GM23338 (cell line): ENCODE measurements around the gene PMM1.

Source experiments
- CREB1 ChIP-seq: fragments of 250-450 bp; sonication (Bioruptor Pico); IDR thresholded peaks from 2 replicates; pipeline ENCODE4 v1.5.0; 2020; ENCODE audit warnings: low read depth, mild to moderate bottlenecking, moderate library complexity
- CTCF ChIP-seq, 2 experiments: fragments of 200-600 bp in 1 of 2; sonication (generic) in 1 of 2; conservative IDR thresholded peaks; 2 replicates each; pipeline versions ENCODE4 v1.5.1 to v1.6.1; 2016 to 2017; ENCODE audit warnings: antibody characterized with exemption in 2 of 2, low read depth in 2 of 2, mild to moderate bottlenecking in 2 of 2, moderate library complexity in 1 of 2
- ETS1 ChIP-seq: IDR thresholded peaks from 2 replicates; pipeline ENCODE4 v1.6.1; 2016; ENCODE audit warnings: antibody characterized with exemption
- EZH2 ChIP-seq: fragments of 200-600 bp; sonication (generic); IDR thresholded peaks from one replicate; pipeline ENCODE4 v1.8.0; 2017; ENCODE audit warnings: antibody characterized with exemption, mild to moderate bottlenecking, low read depth; ENCODE audit not compliant: unreplicated experiment
- EZH2phosphoT487 ChIP-seq: fragments of 200-600 bp; sonication (generic); IDR thresholded peaks from one replicate; pipeline ENCODE4 v1.8.1; 2018; ENCODE audit warnings: antibody characterized with exemption; ENCODE audit not compliant: unreplicated experiment
- JUNB ChIP-seq: IDR thresholded peaks from one replicate; pipeline ENCODE4 v1.6.1; 2016; ENCODE audit warnings: antibody characterized with exemption; ENCODE audit not compliant: unreplicated experiment
- NANOG ChIP-seq: IDR thresholded peaks from 2 replicates; pipeline ENCODE4 v1.6.1; 2016; ENCODE audit warnings: antibody characterized with exemption, borderline replicate concordance
- POLR2AphosphoS5 ChIP-seq: IDR thresholded peaks from 2 replicates; pipeline ENCODE4 v1.6.1; 2016; ENCODE audit warnings: antibody characterized with exemption, low read depth
- REST ChIP-seq: IDR thresholded peaks from one replicate; pipeline ENCODE4 v1.6.1; 2018; ENCODE audit warnings: antibody characterized with exemption; ENCODE audit not compliant: unreplicated experiment
- STAT1 ChIP-seq: IDR thresholded peaks from one replicate; pipeline ENCODE4 v1.6.1; 2016; ENCODE audit warnings: antibody characterized with exemption; ENCODE audit not compliant: unreplicated experiment
- ZNF114 ChIP-seq: fragments of 250-450 bp; sonication (Bioruptor Pico); IDR thresholded peaks from 2 replicates; pipeline ENCODE4 v1.5.0; 2020; ENCODE audit warnings: mild to moderate bottlenecking, moderate library complexity
- ZNF331 ChIP-seq: fragments of 250-450 bp; sonication (Bioruptor Pico); IDR thresholded peaks from 2 replicates; pipeline ENCODE4 v1.5.0; 2020; ENCODE audit warnings: low read depth, mild to moderate bottlenecking, moderate library complexity
- ZNF462 ChIP-seq: fragments of 250-450 bp; sonication (Bioruptor Pico); IDR thresholded peaks from 2 replicates; pipeline ENCODE4 v1.5.0; 2020; ENCODE audit warnings: mild to moderate bottlenecking, moderate library complexity

- no peak for TF ChIP-seq CTCF (conservative IDR thresholded peaks at IDR 0.05; ENCODE audit: low read depth in 2 of 2)
- no peak for TF ChIP-seq CREB1 (CRISPR knock-in tag)
- no peak for TF ChIP-seq EZH2
- TF ChIP-seq ETS1: no peak
- TF ChIP-seq POLR2AphosphoS5: no peak
- no peak for TF ChIP-seq EZH2phosphoT487
- no peak for TF ChIP-seq NANOG
- TF ChIP-seq REST: no peak
- TF ChIP-seq ZNF114 (CRISPR knock-in tag): no peak
- TF ChIP-seq JUNB: no peak
- TF ChIP-seq ZNF331: no peak
- TF ChIP-seq STAT1: no peak
- no peak for TF ChIP-seq ZNF462 (CRISPR knock-in tag)
Measured at GRCh38 chr22:41574847-41575381, 14.7 kb downstream of the PMM1 start.
